ENCODE data around the gene MAN1C1. TPM values are rescaled to one million over a fixed set of nuclear protein-coding genes. Genes with fewer than 3 reads are reported as not detected.
A peak's percentile ranks its signal among the peaks of the same experiment; 100 is the strongest.

Gene MAN1C1
- total RNA-seq, 1 donor from 2014 or later = 2.6 TPM

- ATAC-seq = no peak
These were observed 125.7 kb downstream of the MAN1C1 start for GRCh38 chr1:25742316-25742715.

GRCh38 chr1:25743164-25744139 lies 126.9 kb downstream of the MAN1C1 start:
- ATAC-seq = peak; percentile 16

GRCh38 chr1:25744140-25744581 lies 127.6 kb downstream of the MAN1C1 start:
- ATAC-seq = peak; percentile 64

GRCh38 chr1:25744636-25745425 lies 128.2 kb downstream of the MAN1C1 start:
- no peak for ATAC-seq

- no peak for ATAC-seq
These were observed 129.9 kb downstream of the MAN1C1 start for GRCh38 chr1:25746299-25747045.

GRCh38 chr1:25747046-25747719 lies 130.6 kb downstream of the MAN1C1 start:
- no peak for ATAC-seq

- ATAC-seq = peak; percentile 46
These were observed 132.1 kb downstream of the MAN1C1 start for GRCh38 chr1:25748531-25749205.

GRCh38 chr1:25750923-25751605 lies 134.5 kb downstream of the MAN1C1 start:
- ATAC-seq = no peak

GRCh38 chr1:25754470-25755181 lies 138.0 kb downstream of the MAN1C1 start:
- peak; percentile 29 for ATAC-seq

- ATAC-seq = no peak
These were observed 139.0 kb downstream of the MAN1C1 start for GRCh38 chr1:25755475-25756125.

GRCh38 chr1:25756215-25756614 lies 139.6 kb downstream of the MAN1C1 start:
- ATAC-seq = no peak

GRCh38 chr1:25757151-25757845 lies 140.7 kb downstream of the MAN1C1 start:
- peak; percentile 24 for ATAC-seq

GRCh38 chr1:25757846-25758185 lies 141.2 kb downstream of the MAN1C1 start:
- no peak for ATAC-seq

GRCh38 chr1:25758466-25759070 lies 142.0 kb downstream of the MAN1C1 start:
- ATAC-seq = no peak

- no peak for ATAC-seq
These were observed 143.6 kb downstream of the MAN1C1 start for GRCh38 chr1:25760122-25760719.

- ATAC-seq = no peak
These were observed 144.3 kb downstream of the MAN1C1 start for GRCh38 chr1:25760871-25761270.

GRCh38 chr1:25763493-25763892 lies 146.9 kb downstream of the MAN1C1 start:
- ATAC-seq = no peak

All from esophagus mucosa (tissue), 1 donor.